Osteocyte (in vitro differentiated cells): ENCODE results near the gene S100PBP. TPM values are rescaled to one million over a fixed set of nuclear protein-coding genes. Genes with fewer than 3 reads are reported as not detected.
A peak's percentile ranks its signal among the peaks of the same experiment; 100 is the strongest.

Source experiments
- DNase-seq: peaks from one replicate; pipeline ENCODE4 v3.0.0; 2021; ENCODE audit warnings: mixed read lengths; ENCODE audit not compliant: unreplicated experiment; ENCODE audit errors: extremely low spot score
- H3K27ac Mint-ChIP-seq: one replicate; pipeline ENCODE4 v1.8.0; 2021; ENCODE audit warnings: mild to moderate bottlenecking, mixed read lengths; ENCODE audit not compliant: unreplicated experiment
- H3K27me3 Mint-ChIP-seq: one replicate; pipeline ENCODE4 v1.8.0; 2021; ENCODE audit warnings: mixed read lengths; ENCODE audit not compliant: unreplicated experiment
- H3K36me3 Mint-ChIP-seq: one replicate; pipeline ENCODE4 v1.8.0; 2021; ENCODE audit warnings: mixed read lengths; ENCODE audit not compliant: unreplicated experiment
- H3K4me1 Mint-ChIP-seq: one replicate; pipeline ENCODE4 v1.8.0; 2021; ENCODE audit warnings: mixed read lengths; ENCODE audit not compliant: unreplicated experiment
- H3K4me3 Mint-ChIP-seq: one replicate; pipeline ENCODE4 v1.8.0; 2021; ENCODE audit warnings: mild to moderate bottlenecking, moderate library complexity, mixed read lengths; ENCODE audit not compliant: unreplicated experiment
- H3K9me3 Mint-ChIP-seq: one replicate; pipeline ENCODE4 v1.8.0; 2021; ENCODE audit warnings: mixed read lengths; ENCODE audit not compliant: unreplicated experiment
- CTCF ChIP-seq: fragments of 200-600 bp; sonication (generic); IDR thresholded peaks from 2 replicates; pipeline ENCODE4 v1.5.0; 2021; ENCODE audit warnings: antibody characterized with exemption, mild to moderate bottlenecking, moderate library complexity
- total RNA-seq: library from RNA; stranded (reverse); gene quantifications from 2 replicates; pipeline ENCODE4 v1.2.1, GENCODE V29; 2021

Gene S100PBP
- total RNA-seq, 1 donor from 2014 or later: 49.8 TPM

- Mint-ChIP-seq H3K36me3 (no peaks in the 10 kb centered on the region), H3K4me1 (peaks cover 6% of the 10 kb centered on the region), H3K4me3 (no peak overlapping the region), H3K27me3 (peaks cover 23% of the 10 kb centered on the region), H3K9me3 (no peaks in the 10 kb centered on the region), H3K27ac (no peak overlapping the region)
- no peak for DNase-seq
- no peak for TF ChIP-seq CTCF
Observed at GRCh38 chr1:32881871-32882850, 64.7 kb downstream of the S100PBP start.

DNA sequence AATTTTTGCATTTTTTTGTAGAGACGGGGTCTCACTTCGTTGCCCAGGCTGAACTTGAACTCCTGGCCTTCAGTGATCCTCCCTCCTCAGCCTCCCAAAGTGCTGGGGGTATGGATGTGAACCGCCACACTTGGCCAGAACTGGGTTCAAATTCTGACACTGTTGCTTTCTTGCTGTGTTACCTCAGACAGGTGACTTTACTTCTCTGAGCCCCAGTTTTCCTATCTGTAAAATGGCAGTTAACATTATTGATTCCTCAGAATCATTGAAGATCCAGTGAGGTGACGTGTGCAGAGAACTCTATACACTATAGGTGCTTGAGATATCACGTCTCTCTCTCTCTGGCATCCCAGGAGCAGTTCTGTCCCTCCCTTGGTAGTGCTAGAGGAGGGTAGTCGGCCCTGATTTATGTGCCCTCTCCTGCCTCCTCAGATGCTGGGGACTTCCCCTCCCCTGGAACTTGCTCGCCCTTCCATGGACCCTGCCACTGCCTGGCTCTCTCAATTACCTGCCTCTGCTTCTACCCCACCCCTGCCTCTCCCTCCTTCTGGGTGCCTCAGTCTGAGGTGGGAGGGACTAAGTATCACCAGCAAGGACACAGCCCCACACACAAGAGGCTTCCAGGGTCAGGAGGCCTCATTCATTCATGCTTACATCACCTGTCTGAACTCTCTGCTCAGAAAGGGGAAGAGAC, 66.0 kb downstream of the S100PBP start:
- DNase-seq: no peak
- Mint-ChIP-seq H3K4me1 (peaks cover 6% of the 10 kb centered on the region), H3K27ac (no peak overlapping the region), H3K27me3 (peaks cover 22% of the 10 kb centered on the region), H3K36me3 (no peaks in the 10 kb centered on the region), H3K4me3 (no peak overlapping the region), H3K9me3 (no peaks in the 10 kb centered on the region)
- no peak for TF ChIP-seq CTCF

DNA sequence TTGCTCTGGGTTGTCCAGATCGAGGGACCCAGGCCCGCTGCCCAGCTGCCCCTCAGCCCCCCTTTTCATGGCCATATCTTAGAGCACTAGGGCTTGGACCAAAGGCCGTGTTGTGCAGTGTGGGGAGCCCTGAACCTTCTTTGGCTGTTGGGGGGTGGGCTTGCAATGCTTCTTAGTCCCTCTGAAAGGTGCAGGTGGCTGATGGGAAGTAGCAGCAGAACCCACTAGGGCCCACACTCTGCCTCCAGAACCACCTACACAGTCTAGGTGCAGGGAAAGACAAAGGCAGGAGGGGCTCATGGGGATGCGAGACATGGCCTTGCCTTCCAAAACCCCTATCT, 66.5 kb downstream of the S100PBP start:
- H3K36me3 Mint-ChIP-seq: no peaks in the 10 kb centered on the region
- peaks cover 6% of the 10 kb centered on the region for H3K4me1 Mint-ChIP-seq
- no peaks in the 10 kb centered on the region for H3K9me3 Mint-ChIP-seq
- TF ChIP-seq CTCF: no peak
- peaks cover 24% of the 10 kb centered on the region for H3K27me3 Mint-ChIP-seq
- no peak overlapping the region for H3K27ac Mint-ChIP-seq
- no peak overlapping the region for H3K4me3 Mint-ChIP-seq
- no peak for DNase-seq

- no peak for TF ChIP-seq CTCF
- peaks cover 30% of the 10 kb centered on the region for H3K27me3 Mint-ChIP-seq
- no peak overlapping the region for H3K4me3 Mint-ChIP-seq
- no peaks in the 10 kb centered on the region for H3K9me3 Mint-ChIP-seq
- no peak overlapping the region for H3K27ac Mint-ChIP-seq
- DNase-seq: no peak
- peaks cover 6% of the 10 kb centered on the region for H3K4me1 Mint-ChIP-seq
- no peaks in the 10 kb centered on the region for H3K36me3 Mint-ChIP-seq
Observed at GRCh38 chr1:32884726-32885125, 67.3 kb downstream of the S100PBP start.

GRCh38 chr1:32885676-32886003, 68.2 kb downstream of the S100PBP start:
- DNase-seq: no peak
- Mint-ChIP-seq H3K27me3 (peaks cover 39% of the 10 kb centered on the region), H3K9me3 (no peaks in the 10 kb centered on the region), H3K27ac (no peak overlapping the region), H3K4me3 (peak overlapping the region; percentile 53), H3K36me3 (no peaks in the 10 kb centered on the region), H3K4me1 (peaks cover 6% of the 10 kb centered on the region)
- no peak for TF ChIP-seq CTCF
